DOHH2 (cell line): ENCODE results near the gene CHRDL2.

Experiments used
- H3F3A ChIP-seq: fragments of 200-600 bp; sonication (generic), shearing (Covaris generic); 2 replicates; pipeline ENCODE4 v1.6.0; 2016; ENCODE audit warnings: antibody characterized with exemption, mild to moderate bottlenecking; ENCODE audit not compliant: control insufficient read depth, insufficient read depth
- H3K27ac ChIP-seq: fragments of 200-600 bp; sonication (generic); 2 replicates; pipeline ENCODE4 v1.5.1; 2014; ENCODE audit warnings: low read depth, mild to moderate bottlenecking, low read length, moderate library complexity
- H3K27me3 ChIP-seq: fragments of 200-600 bp; sonication (generic); 2 replicates; pipeline ENCODE4 v1.6.1; 2014; ENCODE audit warnings: mild to moderate bottlenecking, low read length, mixed read lengths; ENCODE audit not compliant: control insufficient read depth
- H3K36me3 ChIP-seq: fragments of 200-600 bp; sonication (generic); 2 replicates; pipeline ENCODE4 v1.6.1; 2014; ENCODE audit warnings: mild to moderate bottlenecking, low read length, moderate library complexity, mixed read lengths; ENCODE audit not compliant: control insufficient read depth
- H3K4me1 ChIP-seq: fragments of 200-600 bp; sonication (generic); 2 replicates; pipeline ENCODE4 v1.6.1; 2014; ENCODE audit warnings: mild to moderate bottlenecking, low read length, mixed read lengths; ENCODE audit not compliant: control insufficient read depth
- H3K4me2 ChIP-seq: fragments of 200-600 bp; sonication (generic); 2 replicates; pipeline ENCODE4 v1.6.0; 2014; ENCODE audit warnings: mild to moderate bottlenecking, low read length, moderate library complexity
- H3K4me3 ChIP-seq: fragments of 200-600 bp; sonication (generic); 2 replicates; pipeline ENCODE4 v1.5.1; 2014; ENCODE audit warnings: mild to moderate bottlenecking, low read length, mixed read lengths
- H3K79me2 ChIP-seq: fragments of 200-600 bp; sonication (generic); 2 replicates; pipeline ENCODE4 v1.6.1; 2014; ENCODE audit warnings: mild to moderate bottlenecking, low read length, mixed read lengths; ENCODE audit not compliant: control insufficient read depth
- H3K9me2 ChIP-seq: fragments of 200-600 bp; sonication (generic); replicated peaks from 2 replicates; pipeline ENCODE4 v1.6.1; 2014; ENCODE audit warnings: mild to moderate bottlenecking, low read length, mixed read lengths; ENCODE audit not compliant: control insufficient read depth
- H3K9me3 ChIP-seq: fragments of 200-600 bp; sonication (generic); 2 replicates; pipeline ENCODE4 v1.6.1; 2014; ENCODE audit warnings: antibody characterized with exemption, low read length, mixed read lengths; ENCODE audit not compliant: control insufficient read depth, insufficient read depth
- H4K20me1 ChIP-seq: fragments of 200-600 bp; sonication (generic); 2 replicates; pipeline ENCODE4 v1.6.0; 2014; ENCODE audit warnings: low read depth, mild to moderate bottlenecking, antibody characterized with exemption, low read length, moderate library complexity; ENCODE audit not compliant: control insufficient read depth, insufficient read depth
- CTCF ChIP-seq: fragments of 200-600 bp; sonication (generic); IDR thresholded peaks from one replicate; pipeline ENCODE4 v1.5.1; 2014; ENCODE audit warnings: antibody characterized with exemption, mild to moderate bottlenecking, low read depth, low read length; ENCODE audit not compliant: poor library complexity, severe bottlenecking
- EZH2phosphoT487 ChIP-seq: fragments of 200-600 bp; sonication (generic); IDR thresholded peaks from 2 replicates; pipeline ENCODE4 v1.6.1; 2017; ENCODE audit warnings: borderline replicate concordance, mild to moderate bottlenecking, antibody characterized with exemption, low read length, moderate library complexity, mixed read lengths

CHRDL2 gene

DNA sequence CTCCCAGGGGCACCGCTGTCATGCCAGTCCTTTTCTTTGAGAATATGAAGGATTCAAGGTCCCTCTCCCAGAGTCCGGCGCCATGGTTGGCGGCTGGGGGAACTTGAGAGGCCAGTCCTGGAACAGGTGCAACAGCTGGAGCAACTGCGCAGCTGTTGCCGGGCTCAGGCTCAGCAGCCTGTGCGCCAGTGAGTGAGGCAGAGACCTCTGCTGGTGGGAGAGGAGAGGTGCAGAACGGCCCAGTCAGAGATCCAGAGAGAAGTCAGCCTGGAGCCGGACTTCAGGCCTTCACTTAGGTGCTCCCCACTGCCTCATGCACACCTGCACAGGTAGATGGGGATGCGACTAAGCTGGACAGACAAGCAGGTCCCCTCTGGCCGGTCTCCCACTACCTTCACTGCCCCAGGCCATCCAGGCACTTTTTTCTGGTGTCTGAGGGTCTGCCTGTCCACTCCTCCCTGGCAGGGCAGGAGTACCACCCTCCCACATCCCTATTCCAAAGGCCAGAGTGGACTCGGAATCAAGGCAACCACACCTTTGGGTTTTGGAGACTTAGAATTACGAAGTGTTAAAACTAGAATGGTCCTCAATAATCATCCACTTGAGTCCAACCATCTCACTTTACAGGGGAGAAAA is 4.6 kb downstream of the CHRDL2 start:
- no peak overlapping the region for H3K4me3 ChIP-seq
- H3K4me1 ChIP-seq, result no peaks in the 10 kb centered on the region
- no peaks in the 10 kb centered on the region for H3K9me3 ChIP-seq
- no peak overlapping the region for H3K27ac ChIP-seq
- H3K27me3 ChIP-seq, result peaks cover 29% of the 10 kb centered on the region
- H3K9me2 ChIP-seq, result no peaks in the 10 kb centered on the region
- no peaks in the 10 kb centered on the region for H3F3A ChIP-seq
- no peaks in the 10 kb centered on the region for H3K79me2 ChIP-seq
- H4K20me1 ChIP-seq, result no peaks in the 10 kb centered on the region
- TF ChIP-seq EZH2phosphoT487, result no peak
- TF ChIP-seq CTCF, result peak; percentile 89
- no peak overlapping the region for H3K4me2 ChIP-seq
- H3K36me3 ChIP-seq, result no peaks in the 10 kb centered on the region

- Histone ChIP-seq H3K27me3 (peaks cover 28% of the 10 kb centered on the region), H3K4me2 (no peak overlapping the region)
Measured at GRCh38 chr11:74725701-74726100, 5.5 kb downstream of the CHRDL2 start.

DNA sequence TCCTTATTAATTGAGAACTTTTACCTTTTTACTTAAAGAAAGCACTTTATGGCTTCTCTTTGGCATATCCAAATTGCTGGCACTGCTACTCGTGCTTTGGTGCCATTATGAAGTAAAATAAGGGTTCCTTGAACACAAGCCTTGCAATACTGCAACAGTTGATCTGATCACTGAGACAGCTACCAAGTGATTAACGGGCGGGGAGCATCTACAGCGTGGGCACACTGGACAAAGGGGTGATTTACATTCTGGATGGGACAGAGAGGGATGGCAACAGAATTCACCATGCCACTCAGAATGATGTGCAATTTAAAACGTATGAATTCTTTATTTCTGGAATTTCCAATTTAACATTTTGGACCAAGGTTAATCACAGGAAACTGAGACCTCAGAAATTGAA is 7.7 kb downstream of the CHRDL2 start:
- H3K9me3 ChIP-seq, result no peaks in the 10 kb centered on the region

More at GRCh38 chr11:74725701-74726100, 5.5 kb downstream of the CHRDL2 start:
- Histone ChIP-seq H3K79me2 (no peaks in the 10 kb centered on the region), H3K36me3 (no peaks in the 10 kb centered on the region), H4K20me1 (no peaks in the 10 kb centered on the region), H3K4me1 (no peaks in the 10 kb centered on the region), H3K9me2 (no peaks in the 10 kb centered on the region), H3K27ac (no peak overlapping the region), H3K9me3 (no peaks in the 10 kb centered on the region), H3F3A (no peaks in the 10 kb centered on the region), H3K4me3 (no peak overlapping the region)
- TF ChIP-seq EZH2phosphoT487 (no peak), CTCF (no peak)

More for the DNA sequence above, 7.7 kb downstream of the CHRDL2 start:
- Histone ChIP-seq H3K4me3 (no peak overlapping the region), H3K4me2 (no peak overlapping the region), H3K79me2 (no peaks in the 10 kb centered on the region), H4K20me1 (no peaks in the 10 kb centered on the region), H3F3A (no peaks in the 10 kb centered on the region), H3K27me3 (peaks cover 20% of the 10 kb centered on the region), H3K36me3 (no peaks in the 10 kb centered on the region), H3K27ac (no peak overlapping the region), H3K4me1 (no peaks in the 10 kb centered on the region), H3K9me2 (no peaks in the 10 kb centered on the region)
- no peak for TF ChIP-seq EZH2phosphoT487
- TF ChIP-seq CTCF, result no peak
